ENCODE data around the gene UGGT1.
"Not testable (repeated sequence)": the region's sequence is repeated elsewhere in the genome, so short reads cannot be mapped to it uniquely, and the experiment has no call there.

UGGT1 gene

GRCh38 chr2:128160616-128161275, 69.7 kb downstream of the UGGT1 start:
- H3K36me3 ChIP-seq (ENCODE audit: control insufficient read depth in 1 of 2, insufficient read depth in 2 of 2, low read length in 2 of 2) = peaks cover 43 to 48% of the 10 kb centered on the region in 2 donors
- H3K4me3 ChIP-seq (ENCODE audit: low read depth in 1 of 2, low read length in 2 of 2) = no peak overlapping the region

GRCh38 chr2:128162266-128162665, 71.3 kb downstream of the UGGT1 start:
- H3K27ac ChIP-seq (ENCODE audit: low read length) = no peak overlapping the region
- H3K36me3 ChIP-seq (ENCODE audit: control insufficient read depth in 1 of 2, insufficient read depth in 2 of 2, low read length in 2 of 2) = peaks cover 46 to 51% of the 10 kb centered on the region in 2 donors
- no peaks in the 10 kb centered on the region for H3K27me3 ChIP-seq (ENCODE audit: low read depth, low read length)

More at GRCh38 chr2:128160616-128161275, 69.7 kb downstream of the UGGT1 start:
- Histone ChIP-seq H3K27ac (ENCODE audit: low read length) (no peak overlapping the region), H3K27me3 (ENCODE audit: low read depth, low read length) (no peaks in the 10 kb centered on the region), H3K4me1 (ENCODE audit: control insufficient read depth in 1 of 2, insufficient read depth in 2 of 2, low read length in 2 of 2) (no peaks in the 10 kb centered on the region), H3K9me3 (ENCODE audit: control insufficient read depth in 1 of 2, low read length in 2 of 2) (no peaks in the 10 kb centered on the region)

DNA sequence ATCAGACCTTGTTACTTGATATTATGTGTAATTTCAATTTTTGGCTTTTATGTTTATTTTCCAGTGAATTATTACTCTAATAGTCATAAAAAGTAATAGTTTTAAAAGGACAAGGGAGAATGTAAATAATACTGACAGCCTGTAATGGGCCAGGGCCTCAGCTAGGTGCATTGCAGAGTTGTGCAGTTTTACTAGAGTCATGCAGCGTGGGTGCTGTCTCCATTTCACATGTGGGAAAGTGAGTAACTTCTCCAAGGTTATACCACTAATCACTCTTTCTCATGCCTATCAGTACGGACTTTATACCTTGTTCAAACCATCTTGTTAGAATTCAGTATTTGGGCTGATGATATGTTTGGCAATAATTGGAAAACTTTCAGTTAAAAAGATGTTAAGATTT, 73.3 kb downstream of the UGGT1 start:
- Histone ChIP-seq H3K27ac (ENCODE audit: low read length) (no peak overlapping the region), H3K4me1 (ENCODE audit: control insufficient read depth in 1 of 2, insufficient read depth in 2 of 2, low read length in 2 of 2) (no peaks in the 10 kb centered on the region), H3K27me3 (ENCODE audit: low read depth, low read length) (no peaks in the 10 kb centered on the region), H3K36me3 (ENCODE audit: control insufficient read depth in 1 of 2, insufficient read depth in 2 of 2, low read length in 2 of 2) (peaks cover 40 to 52% of the 10 kb centered on the region in 2 donors), H3K9me3 (ENCODE audit: control insufficient read depth in 1 of 2, low read length in 2 of 2) (no peaks in the 10 kb centered on the region), H3K4me3 (ENCODE audit: low read depth in 1 of 2, low read length in 2 of 2) (no peak overlapping the region)

More at GRCh38 chr2:128162266-128162665, 71.3 kb downstream of the UGGT1 start:
- Histone ChIP-seq H3K4me1 (ENCODE audit: control insufficient read depth in 1 of 2, insufficient read depth in 2 of 2, low read length in 2 of 2) (no peaks in the 10 kb centered on the region), H3K4me3 (ENCODE audit: low read depth in 1 of 2, low read length in 2 of 2) (no peak overlapping the region), H3K9me3 (ENCODE audit: control insufficient read depth in 1 of 2, low read length in 2 of 2) (no peaks in the 10 kb centered on the region)

- Histone ChIP-seq H3K36me3 (ENCODE audit: control insufficient read depth in 1 of 2, insufficient read depth in 2 of 2, low read length in 2 of 2) (peaks cover 41 to 42% of the 10 kb centered on the region in 2 donors), H3K4me3 (ENCODE audit: low read depth in 1 of 2, low read length in 2 of 2) (no peak overlapping the region), H3K9me3 (ENCODE audit: control insufficient read depth in 1 of 2, low read length in 2 of 2) (no peaks in the 10 kb centered on the region), H3K27me3 (ENCODE audit: low read depth, low read length) (no peaks in the 10 kb centered on the region), H3K4me1 (ENCODE audit: control insufficient read depth in 1 of 2, insufficient read depth in 2 of 2, low read length in 2 of 2) (no peaks in the 10 kb centered on the region), H3K27ac (ENCODE audit: low read length) (no peak overlapping the region)
Measured at GRCh38 chr2:128166746-128167353, 75.8 kb downstream of the UGGT1 start.

GRCh38 chr2:128169094-128169493, 78.1 kb downstream of the UGGT1 start:
- no peaks in the 10 kb centered on the region for H3K4me1 ChIP-seq (ENCODE audit: control insufficient read depth in 1 of 2, insufficient read depth in 2 of 2, low read length in 2 of 2)
- H3K27ac ChIP-seq (ENCODE audit: low read length) = no peak overlapping the region
- no peaks in the 10 kb centered on the region for H3K9me3 ChIP-seq (ENCODE audit: control insufficient read depth in 1 of 2, low read length in 2 of 2)
- H3K27me3 ChIP-seq (ENCODE audit: low read depth, low read length) = no peaks in the 10 kb centered on the region
- H3K4me3 ChIP-seq (ENCODE audit: low read depth in 1 of 2, low read length in 2 of 2) = no peak overlapping the region
- peaks cover 55 to 61% of the 10 kb centered on the region in 2 donors for H3K36me3 ChIP-seq (ENCODE audit: control insufficient read depth in 1 of 2, insufficient read depth in 2 of 2, low read length in 2 of 2)

- H3K27me3 ChIP-seq (ENCODE audit: low read depth, low read length) = no peaks in the 10 kb centered on the region
- H3K27ac ChIP-seq (ENCODE audit: low read length) = no peak overlapping the region
- no peaks in the 10 kb centered on the region for H3K4me1 ChIP-seq (ENCODE audit: control insufficient read depth in 1 of 2, insufficient read depth in 2 of 2, low read length in 2 of 2)
- peaks cover 57 to 65% of the 10 kb centered on the region in 2 donors for H3K36me3 ChIP-seq (ENCODE audit: control insufficient read depth in 1 of 2, insufficient read depth in 2 of 2, low read length in 2 of 2)
- H3K4me3 ChIP-seq (ENCODE audit: low read depth in 1 of 2, low read length in 2 of 2) = no peak overlapping the region
- no peaks in the 10 kb centered on the region for H3K9me3 ChIP-seq (ENCODE audit: control insufficient read depth in 1 of 2, low read length in 2 of 2)
Measured at GRCh38 chr2:128169497-128169896, 78.5 kb downstream of the UGGT1 start.

- Histone ChIP-seq H3K27me3 (ENCODE audit: low read depth, low read length) (no peaks in the 10 kb centered on the region), H3K4me1 (ENCODE audit: control insufficient read depth in 1 of 2, insufficient read depth in 2 of 2, low read length in 2 of 2) (no peaks in the 10 kb centered on the region), H3K4me3 (ENCODE audit: low read depth in 1 of 2, low read length in 2 of 2) (no peak overlapping the region), H3K9me3 (ENCODE audit: control insufficient read depth in 1 of 2, low read length in 2 of 2) (no peaks in the 10 kb centered on the region), H3K36me3 (ENCODE audit: control insufficient read depth in 1 of 2, insufficient read depth in 2 of 2, low read length in 2 of 2) (peaks cover 63 to 67% of the 10 kb centered on the region in 2 donors), H3K27ac (ENCODE audit: low read length) (no peak overlapping the region)
Measured at GRCh38 chr2:128169933-128170709, 79.1 kb downstream of the UGGT1 start.

DNA sequence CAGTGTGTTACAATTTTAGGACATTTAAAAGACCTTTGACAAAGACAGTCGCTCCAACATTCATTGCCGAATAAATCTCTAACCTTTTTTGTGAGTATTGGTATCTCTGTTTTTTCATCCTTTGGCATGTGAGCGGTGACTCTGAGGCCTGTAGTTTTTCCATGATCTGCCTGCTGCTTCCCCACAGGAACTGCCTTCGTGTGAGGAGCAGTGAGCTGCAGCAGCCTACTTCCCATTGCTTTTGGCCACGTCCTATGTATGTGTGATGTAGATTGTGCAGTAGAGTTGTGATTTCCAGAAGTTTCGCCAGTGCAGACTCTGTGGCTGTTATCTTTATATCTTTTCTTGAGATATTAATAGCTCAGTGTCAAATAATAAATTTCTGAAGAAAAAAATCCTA, 79.8 kb downstream of the UGGT1 start:
- Histone ChIP-seq H3K36me3 (ENCODE audit: control insufficient read depth in 1 of 2, insufficient read depth in 2 of 2, low read length in 2 of 2) (peaks cover 68 to 70% of the 10 kb centered on the region in 2 donors), H3K27ac (ENCODE audit: low read length) (no peak overlapping the region), H3K4me3 (ENCODE audit: low read depth in 1 of 2, low read length in 2 of 2) (no peak overlapping the region), H3K4me1 (ENCODE audit: control insufficient read depth in 1 of 2, insufficient read depth in 2 of 2, low read length in 2 of 2) (no peaks in the 10 kb centered on the region), H3K9me3 (ENCODE audit: control insufficient read depth in 1 of 2, low read length in 2 of 2) (no peaks in the 10 kb centered on the region), H3K27me3 (ENCODE audit: low read depth, low read length) (no peaks in the 10 kb centered on the region)

GRCh38 chr2:128172191-128172590, 81.2 kb downstream of the UGGT1 start:
- H3K4me1 ChIP-seq (ENCODE audit: control insufficient read depth in 1 of 2, insufficient read depth in 2 of 2, low read length in 2 of 2) = no peaks in the 10 kb centered on the region
- H3K27ac ChIP-seq (ENCODE audit: low read length) = no peak overlapping the region
- peaks cover 67% of the 10 kb centered on the region in 2 donors for H3K36me3 ChIP-seq (ENCODE audit: control insufficient read depth in 1 of 2, insufficient read depth in 2 of 2, low read length in 2 of 2)
- no peak overlapping the region for H3K4me3 ChIP-seq (ENCODE audit: low read depth in 1 of 2, low read length in 2 of 2)
- no peaks in the 10 kb centered on the region for H3K9me3 ChIP-seq (ENCODE audit: control insufficient read depth in 1 of 2, low read length in 2 of 2)
- H3K27me3 ChIP-seq (ENCODE audit: low read depth, low read length) = no peaks in the 10 kb centered on the region

DNA sequence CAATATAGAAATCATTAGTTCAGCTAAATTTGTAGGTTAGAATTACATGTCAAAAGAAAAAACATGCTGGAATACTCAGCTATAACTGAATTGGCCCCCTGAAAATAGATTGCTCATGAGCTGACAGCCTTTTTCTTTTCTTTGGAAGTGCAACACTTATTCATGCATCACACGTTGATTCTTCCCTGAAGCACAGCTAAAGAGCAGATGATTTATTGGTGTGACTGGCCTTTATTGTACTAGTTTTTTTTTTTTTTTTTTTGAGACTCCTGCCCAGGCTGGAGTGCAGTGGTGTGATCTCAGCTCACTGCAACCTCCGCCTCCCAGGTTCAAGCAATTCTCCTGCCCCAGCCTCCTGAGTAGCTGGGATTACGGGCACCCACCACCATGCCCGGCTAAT, 83.1 kb downstream of the UGGT1 start:
- peaks cover 67 to 74% of the 10 kb centered on the region in 2 donors for H3K36me3 ChIP-seq (ENCODE audit: control insufficient read depth in 1 of 2, insufficient read depth in 2 of 2, low read length in 2 of 2)
- not testable (repeated sequence) for H3K9me3 ChIP-seq (ENCODE audit: control insufficient read depth in 1 of 2, low read length in 2 of 2); H3K4me3 ChIP-seq (ENCODE audit: low read depth in 1 of 2, low read length in 2 of 2)

DNA sequence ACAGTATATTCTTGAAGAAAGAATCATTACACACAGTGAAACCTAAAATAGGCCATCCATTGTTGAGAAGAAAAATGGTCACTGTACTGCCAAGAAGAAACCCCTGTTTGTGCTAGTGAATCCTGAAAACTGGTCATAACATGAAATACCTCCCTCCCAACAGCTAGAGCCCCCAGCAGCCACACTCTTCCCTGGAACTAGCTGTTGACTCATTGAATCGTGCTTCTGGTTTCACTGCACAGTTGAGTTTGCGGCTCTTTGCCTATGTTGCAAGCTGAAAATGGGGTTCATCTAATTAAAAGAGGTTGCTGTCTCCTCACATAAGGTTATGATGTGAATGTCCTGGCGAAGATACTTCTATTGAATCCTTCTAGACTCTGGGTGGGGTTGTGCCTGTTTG, 86.3 kb downstream of the UGGT1 start:
- Histone ChIP-seq H3K36me3 (ENCODE audit: control insufficient read depth in 1 of 2, insufficient read depth in 2 of 2, low read length in 2 of 2) (peaks cover 73 to 83% of the 10 kb centered on the region in 2 donors), H3K27me3 (ENCODE audit: low read depth, low read length) (no peaks in the 10 kb centered on the region), H3K4me1 (ENCODE audit: control insufficient read depth in 1 of 2, insufficient read depth in 2 of 2, low read length in 2 of 2) (peaks cover 0 to 5% of the 10 kb centered on the region in 2 donors), H3K4me3 (ENCODE audit: low read depth in 1 of 2, low read length in 2 of 2) (no peak overlapping the region), H3K9me3 (ENCODE audit: control insufficient read depth in 1 of 2, low read length in 2 of 2) (no peaks in the 10 kb centered on the region), H3K27ac (ENCODE audit: low read length) (no peak overlapping the region)

More for the DNA sequence above, 83.1 kb downstream of the UGGT1 start:
- not testable (repeated sequence) for H3K4me1 ChIP-seq (ENCODE audit: control insufficient read depth in 1 of 2, insufficient read depth in 2 of 2, low read length in 2 of 2); H3K27me3 ChIP-seq (ENCODE audit: low read depth, low read length); H3K27ac ChIP-seq (ENCODE audit: low read length)

Measured in muscle layer of duodenum (tissue), 2 donors.